HUDEP-2 (cell line): ENCODE data around the gene GRN.
A peak's percentile ranks its signal among the peaks of the same experiment; 100 is the strongest.
"Not testable (repeated sequence)": the region's sequence is repeated elsewhere in the genome, so short reads cannot be mapped to it uniquely, and the experiment has no call there.

Experiments used
- DNase-seq, 76 experiments: peaks; one replicate each; lab custom pipeline; 2025; ENCODE audit not compliant: unreplicated experiment in 76 of 76; lab: John Stamatoyannopoulos, UW

The GRN gene

GRCh38 chr17:44345454-44346026 lies 438 bp downstream of the GRN start:
- DNase-seq = peak in 26 of 76 experiments; percentile 17 to 59 (median 26)

GRCh38 chr17:44346064-44346844 lies 1.2 kb downstream of the GRN start:
- DNase-seq = no peak

- DNase-seq = not testable (repeated sequence)
These were observed 2.3 kb downstream of the GRN start for GRCh38 chr17:44347206-44348055.

- DNase-seq = no peak
These were observed 3.3 kb downstream of the GRN start for GRCh38 chr17:44348234-44348987.

- no peak for DNase-seq
These were observed 3.9 kb downstream of the GRN start for GRCh38 chr17:44348988-44349364.

- no peak for DNase-seq
These were observed 4.5 kb downstream of the GRN start for GRCh38 chr17:44349553-44350070.

GRCh38 chr17:44350733-44351226 lies 5.7 kb downstream of the GRN start:
- peak in 65 of 76 experiments; percentile 15 to 81 (median 60) for DNase-seq

GRCh38 chr17:44351464-44351863 lies 6.4 kb downstream of the GRN start:
- DNase-seq = no peak

- no peak for DNase-seq
These were observed 7.1 kb downstream of the GRN start for GRCh38 chr17:44351961-44352827.

- no peak for DNase-seq
These were observed 7.9 kb downstream of the GRN start for GRCh38 chr17:44352828-44353671.

- peak in 11 of 76 experiments; percentile 3 to 49 (median 16) for DNase-seq
These were observed 8.7 kb downstream of the GRN start for GRCh38 chr17:44353672-44354331.

GRCh38 chr17:44354582-44355561 lies 9.8 kb downstream of the GRN start:
- peak in 33 of 76 experiments; percentile 5 to 66 (median 27) for DNase-seq

- no peak for DNase-seq
These were observed 10.6 kb downstream of the GRN start for GRCh38 chr17:44355642-44356099.

- DNase-seq = no peak
These were observed 11.1 kb downstream of the GRN start for GRCh38 chr17:44356241-44356640.

- no peak for DNase-seq
These were observed 13.0 kb downstream of the GRN start for GRCh38 chr17:44358066-44358465.

GRCh38 chr17:44359006-44359405 lies 13.9 kb downstream of the GRN start:
- no peak for DNase-seq
